Measurements from ENCODE around the gene AAR2. TPM values are rescaled to one million over a fixed set of nuclear protein-coding genes. Genes with fewer than 3 reads are reported as not detected.

AAR2 gene
- total RNA-seq, 1 experiment from 2014 or later = 36.9 TPM

GRCh38 chr20:36237477-36237876, 1.2 kb downstream of the AAR2 start:
- H3K4me2 ChIP-seq (ENCODE audit: insufficient read depth, insufficient read length, low read length) = peak overlapping the region; percentile 90
- Mint-ChIP-seq H3K4me3 (peak overlapping the region; percentile 90 to 95), H3K36me3 (ENCODE audit: insufficient read depth in 1 of 3, low read depth in 3 of 3) (peaks cover 9 to 30% (median 20%) of the 10 kb centered on the region in 3 experiments; a peak in 5 of 7 replicates), H3K27me3 (ENCODE audit: low read depth) (peaks cover 7% of the 10 kb centered on the region), H3K27ac (no peak overlapping the region; a peak in 1 of 7 replicates), H3K9me3 (no peaks in the 10 kb centered on the region), H3K4me1 (peaks cover 13 to 15% of the 10 kb centered on the region in 2 experiments)
- H2BK12ac ChIP-seq (ENCODE audit: insufficient read length, low read depth, low read length) = no peak overlapping the region
- no peak overlapping the region for H4K91ac ChIP-seq (ENCODE audit: insufficient read length, low read depth, low read length)
- no peak overlapping the region for H3K9ac ChIP-seq (ENCODE audit: extremely low read depth, insufficient read length, low read length)
- H3K79me1 ChIP-seq (ENCODE audit: insufficient read depth, low read depth, low read length, poor library complexity, severe bottlenecking) = peaks cover 7% of the 10 kb centered on the region
- H3K14ac ChIP-seq (ENCODE audit: insufficient read depth, low read length) = no peak overlapping the region
- no peak overlapping the region for H2BK120ac ChIP-seq (ENCODE audit: low read depth, low read length, poor library complexity, severe bottlenecking)
- H3K27me3 ChIP-seq (ENCODE audit: insufficient read depth, low read length) = no peaks in the 10 kb centered on the region
- no peak overlapping the region for H3K4ac ChIP-seq (ENCODE audit: low read depth, low read length)
- no CpG with 5 or more reads among the region's 5 CpGs for WGBS (ENCODE audit: extremely low coverage, insufficient read length, low lambda C conversion rate)
- H4K20me1 ChIP-seq (ENCODE audit: control insufficient read depth, insufficient read depth, insufficient read length) = no peaks in the 10 kb centered on the region
- no peak overlapping the region for H3K18ac ChIP-seq (ENCODE audit: insufficient read length, low read depth, low read length)
- TF ChIP-seq, protein P1, sequence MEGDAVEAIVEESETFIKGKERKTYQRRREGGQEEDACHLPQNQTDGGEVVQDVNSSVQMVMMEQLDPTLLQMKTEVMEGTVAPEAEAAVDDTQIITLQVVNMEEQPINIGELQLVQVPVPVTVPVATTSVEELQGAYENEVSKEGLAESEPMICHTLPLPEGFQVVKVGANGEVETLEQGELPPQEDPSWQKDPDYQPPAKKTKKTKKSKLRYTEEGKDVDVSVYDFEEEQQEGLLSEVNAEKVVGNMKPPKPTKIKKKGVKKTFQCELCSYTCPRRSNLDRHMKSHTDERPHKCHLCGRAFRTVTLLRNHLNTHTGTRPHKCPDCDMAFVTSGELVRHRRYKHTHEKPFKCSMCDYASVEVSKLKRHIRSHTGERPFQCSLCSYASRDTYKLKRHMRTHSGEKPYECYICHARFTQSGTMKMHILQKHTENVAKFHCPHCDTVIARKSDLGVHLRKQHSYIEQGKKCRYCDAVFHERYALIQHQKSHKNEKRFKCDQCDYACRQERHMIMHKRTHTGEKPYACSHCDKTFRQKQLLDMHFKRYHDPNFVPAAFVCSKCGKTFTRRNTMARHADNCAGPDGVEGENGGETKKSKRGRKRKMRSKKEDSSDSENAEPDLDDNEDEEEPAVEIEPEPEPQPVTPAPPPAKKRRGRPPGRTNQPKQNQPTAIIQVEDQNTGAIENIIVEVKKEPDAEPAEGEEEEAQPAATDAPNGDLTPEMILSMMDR (conservative IDR thresholded peaks at IDR 0.05) = no peak
- no peak overlapping the region for H2BK15ac ChIP-seq (ENCODE audit: low read depth, low read length)
- H2AFZ ChIP-seq (ENCODE audit: low read length) = no peak overlapping the region
- H2BK5ac ChIP-seq (ENCODE audit: insufficient read length, low read length) = no peak overlapping the region
- H4K5ac ChIP-seq (ENCODE audit: insufficient read length, low read depth, low read length) = no peak overlapping the region
- H3K79me2 ChIP-seq (ENCODE audit: insufficient read depth, low read length) = peaks cover 6% of the 10 kb centered on the region; the same call in 1 of the 2 replicates
- no peak overlapping the region for H3K23ac ChIP-seq (ENCODE audit: insufficient read length, low read depth, low read length)
- no peak for DNase-seq
- no peak overlapping the region for H3K56ac ChIP-seq (ENCODE audit: insufficient read length, low read depth, low read length)
- H3K9me3 ChIP-seq (ENCODE audit: control insufficient read depth, low read depth, low read length) = no peaks in the 10 kb centered on the region
- no peak overlapping the region for H3K27ac ChIP-seq (ENCODE audit: insufficient read length, low read depth, low read length)
- peaks cover 4% of the 10 kb centered on the region; the same call in 1 of the 2 replicates for H3K4me1 ChIP-seq (ENCODE audit: insufficient read depth, low read length)
- H3K23me2 ChIP-seq (ENCODE audit: insufficient read length, low read depth, low read length, poor library complexity, severe bottlenecking) = peaks cover 8% of the 10 kb centered on the region
- H2BK20ac ChIP-seq (ENCODE audit: low read depth, low read length, poor library complexity, severe bottlenecking) = no peak overlapping the region
- H4K8ac ChIP-seq (replicated peaks; ENCODE audit: insufficient read length, low read depth, low read length) = no peak overlapping the region
- no peak overlapping the region for H2AK5ac ChIP-seq (ENCODE audit: insufficient read length, low read length)
- no peak overlapping the region for H3T11ph ChIP-seq (ENCODE audit: low read length)

All from H9 (cell line).